ENCODE results near the gene NPBWR2.
A peak's percentile ranks its signal among the peaks of the same experiment; 100 is the strongest.

DNA sequence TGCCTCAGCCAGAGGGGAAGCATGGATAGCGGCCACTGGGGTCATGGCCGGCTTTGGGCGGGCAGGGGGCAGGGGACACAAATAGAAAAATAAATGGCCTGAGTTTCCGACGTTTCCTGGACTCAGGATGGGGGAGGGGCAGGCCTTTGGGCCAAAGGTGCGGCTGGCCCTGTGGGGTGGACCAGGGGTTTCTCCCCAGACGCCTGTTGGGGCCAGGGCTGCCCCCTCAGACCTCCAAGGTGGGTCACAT, 50.8 kb downstream of the NPBWR2 start:
- TF ChIP-seq, protein P1, sequence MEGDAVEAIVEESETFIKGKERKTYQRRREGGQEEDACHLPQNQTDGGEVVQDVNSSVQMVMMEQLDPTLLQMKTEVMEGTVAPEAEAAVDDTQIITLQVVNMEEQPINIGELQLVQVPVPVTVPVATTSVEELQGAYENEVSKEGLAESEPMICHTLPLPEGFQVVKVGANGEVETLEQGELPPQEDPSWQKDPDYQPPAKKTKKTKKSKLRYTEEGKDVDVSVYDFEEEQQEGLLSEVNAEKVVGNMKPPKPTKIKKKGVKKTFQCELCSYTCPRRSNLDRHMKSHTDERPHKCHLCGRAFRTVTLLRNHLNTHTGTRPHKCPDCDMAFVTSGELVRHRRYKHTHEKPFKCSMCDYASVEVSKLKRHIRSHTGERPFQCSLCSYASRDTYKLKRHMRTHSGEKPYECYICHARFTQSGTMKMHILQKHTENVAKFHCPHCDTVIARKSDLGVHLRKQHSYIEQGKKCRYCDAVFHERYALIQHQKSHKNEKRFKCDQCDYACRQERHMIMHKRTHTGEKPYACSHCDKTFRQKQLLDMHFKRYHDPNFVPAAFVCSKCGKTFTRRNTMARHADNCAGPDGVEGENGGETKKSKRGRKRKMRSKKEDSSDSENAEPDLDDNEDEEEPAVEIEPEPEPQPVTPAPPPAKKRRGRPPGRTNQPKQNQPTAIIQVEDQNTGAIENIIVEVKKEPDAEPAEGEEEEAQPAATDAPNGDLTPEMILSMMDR (IDR thresholded peaks at IDR 0.05; ENCODE audit: low read depth, low read length, missing input control), result no peak
- TF ChIP-seq, protein P2, sequence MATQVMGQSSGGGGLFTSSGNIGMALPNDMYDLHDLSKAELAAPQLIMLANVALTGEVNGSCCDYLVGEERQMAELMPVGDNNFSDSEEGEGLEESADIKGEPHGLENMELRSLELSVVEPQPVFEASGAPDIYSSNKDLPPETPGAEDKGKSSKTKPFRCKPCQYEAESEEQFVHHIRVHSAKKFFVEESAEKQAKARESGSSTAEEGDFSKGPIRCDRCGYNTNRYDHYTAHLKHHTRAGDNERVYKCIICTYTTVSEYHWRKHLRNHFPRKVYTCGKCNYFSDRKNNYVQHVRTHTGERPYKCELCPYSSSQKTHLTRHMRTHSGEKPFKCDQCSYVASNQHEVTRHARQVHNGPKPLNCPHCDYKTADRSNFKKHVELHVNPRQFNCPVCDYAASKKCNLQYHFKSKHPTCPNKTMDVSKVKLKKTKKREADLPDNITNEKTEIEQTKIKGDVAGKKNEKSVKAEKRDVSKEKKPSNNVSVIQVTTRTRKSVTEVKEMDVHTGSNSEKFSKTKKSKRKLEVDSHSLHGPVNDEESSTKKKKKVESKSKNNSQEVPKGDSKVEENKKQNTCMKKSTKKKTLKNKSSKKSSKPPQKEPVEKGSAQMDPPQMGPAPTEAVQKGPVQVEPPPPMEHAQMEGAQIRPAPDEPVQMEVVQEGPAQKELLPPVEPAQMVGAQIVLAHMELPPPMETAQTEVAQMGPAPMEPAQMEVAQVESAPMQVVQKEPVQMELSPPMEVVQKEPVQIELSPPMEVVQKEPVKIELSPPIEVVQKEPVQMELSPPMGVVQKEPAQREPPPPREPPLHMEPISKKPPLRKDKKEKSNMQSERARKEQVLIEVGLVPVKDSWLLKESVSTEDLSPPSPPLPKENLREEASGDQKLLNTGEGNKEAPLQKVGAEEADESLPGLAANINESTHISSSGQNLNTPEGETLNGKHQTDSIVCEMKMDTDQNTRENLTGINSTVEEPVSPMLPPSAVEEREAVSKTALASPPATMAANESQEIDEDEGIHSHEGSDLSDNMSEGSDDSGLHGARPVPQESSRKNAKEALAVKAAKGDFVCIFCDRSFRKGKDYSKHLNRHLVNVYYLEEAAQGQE (IDR thresholded peaks at IDR 0.05), result no peak
- TF ChIP-seq RAD21 (IDR thresholded peaks at IDR 0.05) (no peak), RXRA (IDR thresholded peaks at IDR 0.05) (peak in 1 of 2 donors; percentile 16), TAF1 (conservative IDR thresholded peaks at IDR 0.05) (no peak), YY1 (IDR thresholded peaks at IDR 0.05) (no peak), SP1 (IDR thresholded peaks at IDR 0.05) (no peak)

All from liver (tissue), 3 donors.